Measurements from ENCODE around the gene PDE8B. TPM values are rescaled to one million over a fixed set of nuclear protein-coding genes. Genes with fewer than 3 reads are reported as not detected.
"Not testable (repeated sequence)": the region's sequence is repeated elsewhere in the genome, so short reads cannot be mapped to it uniquely, and the experiment has no call there.

The PDE8B gene
- total and polyA plus RNA-seq, 8 donors: 2.9 to 11.9 (median 6.9) TPM

GRCh38 chr5:77449981-77450380 lies 239.5 kb downstream of the PDE8B start:
- Histone ChIP-seq H3K4me1 (no peaks in the 10 kb centered on the region), H3K27ac (no peak overlapping the region), H3K27me3 (no peaks in the 10 kb centered on the region), H3K9me3 (no peaks in the 10 kb centered on the region), H3K36me3 (peaks cover 3 to 5% (median 4%) of the 10 kb centered on the region in 3 donors), H3K4me3 (no peak overlapping the region)
- ATAC-seq (no peak), FAIRE-seq (no peak), DNase-seq (no peak)
- intact Hi-C loops (cut with DNase I): no loop called here
- 77 to 80% methylated on average over 2 of the region's 2 CpGs for WGBS, 2 donors
- TF ChIP-seq CTCF (IDR thresholded peaks at IDR 0.05): no peak

DNA sequence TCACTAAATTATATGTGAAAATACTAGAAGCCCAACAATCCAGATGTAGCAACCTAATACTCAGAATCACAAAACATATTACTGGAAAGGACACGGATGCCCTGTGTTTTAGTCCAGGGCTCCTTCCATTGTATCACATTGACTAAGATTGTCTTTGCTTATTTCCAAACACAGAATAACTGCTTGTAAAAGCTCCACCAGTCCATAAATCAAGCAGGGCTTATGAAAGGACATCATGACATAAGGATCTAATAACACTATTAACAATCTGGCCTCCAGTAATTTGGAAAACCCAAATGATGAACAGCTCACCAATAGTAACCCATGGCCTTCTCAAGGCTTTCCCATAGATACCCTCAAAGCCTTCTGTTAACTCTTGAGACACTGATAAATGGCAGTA lies 241.9 kb downstream of the PDE8B start:
- Histone ChIP-seq H3K36me3 (peaks cover 3 to 5% (median 4%) of the 10 kb centered on the region in 3 donors), H3K9me3 (no peaks in the 10 kb centered on the region), H3K4me1 (no peaks in the 10 kb centered on the region), H3K27me3 (no peaks in the 10 kb centered on the region), H3K27ac (no peak overlapping the region), H3K4me3 (no peak overlapping the region)
- FAIRE-seq (no peak), DNase-seq (no peak), ATAC-seq (no peak)
- intact Hi-C loops (cut with DNase I): no loop called here
- 93 to 96% methylated on average over 1 of the region's 1 CpG for WGBS, 2 donors
- TF ChIP-seq CTCF (IDR thresholded peaks at IDR 0.05): no peak

DNA sequence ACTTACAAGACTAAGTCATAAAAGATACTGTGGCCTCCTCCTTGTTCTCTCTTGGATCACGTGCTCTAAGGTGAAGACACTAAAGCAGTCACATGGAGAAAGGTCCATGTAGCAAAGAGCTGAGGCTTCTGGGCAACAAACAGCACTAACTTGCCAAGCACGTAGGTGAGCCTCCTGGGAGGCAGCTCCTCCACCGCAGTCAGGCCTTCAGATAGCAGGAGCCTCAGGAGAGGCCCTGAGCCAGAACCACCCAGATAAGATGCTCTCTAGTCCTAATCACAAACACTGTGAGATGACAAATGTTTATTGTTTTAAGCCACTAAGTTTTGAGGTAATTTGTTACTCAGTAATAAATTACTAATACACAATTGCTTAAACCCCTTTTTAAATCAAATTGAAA lies 243.6 kb downstream of the PDE8B start:
- no peaks in the 10 kb centered on the region for H3K27me3 ChIP-seq
- H3K27ac ChIP-seq: no peak overlapping the region
- FAIRE-seq (no peak), ATAC-seq (no peak), DNase-seq (no peak)
- WGBS, 2 donors: 92 to 97% methylated on average over 3 of the region's 3 CpGs
- H3K36me3 ChIP-seq: peaks cover 0 to 5% (median 0%) of the 10 kb centered on the region in 3 donors
- no peaks in the 10 kb centered on the region for H3K9me3 ChIP-seq
- intact Hi-C loops (cut with DNase I): no loop called here
- no peak for TF ChIP-seq CTCF (IDR thresholded peaks at IDR 0.05)
- no peak overlapping the region for H3K4me3 ChIP-seq
- H3K4me1 ChIP-seq: no peaks in the 10 kb centered on the region

GRCh38 chr5:77461287-77461686 lies 250.8 kb downstream of the PDE8B start:
- Histone ChIP-seq H3K27ac (no peak overlapping the region), H3K4me3 (no peak overlapping the region), H3K4me1 (peaks cover 7 to 10% (median 8%) of the 10 kb centered on the region in 3 donors), H3K27me3 (no peaks in the 10 kb centered on the region), H3K9me3 (no peaks in the 10 kb centered on the region), H3K36me3 (no peaks in the 10 kb centered on the region)
- WGBS, 2 donors: 89 to 90% methylated on average over 5 of the region's 5 CpGs
- no peak for TF ChIP-seq CTCF (IDR thresholded peaks at IDR 0.05)
- peak in 1 of 4 donors; percentile 86 for ATAC-seq
- intact Hi-C loops (cut with DNase I): no loop called here
- FAIRE-seq: no peak
- no peak for DNase-seq

- no peak for FAIRE-seq
- no peaks in the 10 kb centered on the region for H3K36me3 ChIP-seq
- no peak for DNase-seq
- H3K27me3 ChIP-seq: no peaks in the 10 kb centered on the region
- TF ChIP-seq CTCF (IDR thresholded peaks at IDR 0.05): no peak
- intact Hi-C loops (cut with DNase I): no loop called here
- H3K4me1 ChIP-seq: peaks cover 9 to 10% (median 10%) of the 10 kb centered on the region in 3 donors
- H3K4me3 ChIP-seq: no peak overlapping the region
- no peak overlapping the region for H3K27ac ChIP-seq
- ATAC-seq: no peak
- H3K9me3 ChIP-seq: no peaks in the 10 kb centered on the region
- WGBS, 2 donors: 97 to 98% methylated on average over 1 of the region's 1 CpG
Observed at GRCh38 chr5:77463905-77464304, 253.4 kb downstream of the PDE8B start.

GRCh38 chr5:77468875-77469274 lies 258.4 kb downstream of the PDE8B start:
- FAIRE-seq; H3K36me3 ChIP-seq; DNase-seq; H3K27me3 ChIP-seq; H3K4me3 ChIP-seq; H3K4me1 ChIP-seq; intact Hi-C loops (cut with DNase I); H3K27ac ChIP-seq; ATAC-seq; H3K9me3 ChIP-seq: not testable (repeated sequence)
- 90 to 95% methylated on average over 3 of the region's 3 CpGs for WGBS, 2 donors

- DNase-seq: peak in 1 of 6 donors; percentile 25
- H3K9me3 ChIP-seq; ATAC-seq; H3K36me3 ChIP-seq; FAIRE-seq; intact Hi-C loops (cut with DNase I); H3K27me3 ChIP-seq; H3K4me3 ChIP-seq; H3K4me1 ChIP-seq; H3K27ac ChIP-seq: not testable (repeated sequence)
- 97 to 98% methylated on average over 10 to 11 of the region's 11 CpGs for WGBS, 2 donors
Observed at GRCh38 chr5:77475041-77475440, 264.6 kb downstream of the PDE8B start.

Measured in pancreas (tissue), 10 donors.